Psoas muscle (tissue), 8 donors: ENCODE data around the gene GRIP2. TPM values are rescaled to one million over a fixed set of nuclear protein-coding genes. Genes with fewer than 3 reads are reported as not detected.
"Not testable (repeated sequence)": the region's sequence is repeated elsewhere in the genome, so short reads cannot be mapped to it uniquely, and the experiment has no call there.

Source experiments
- ATAC-seq, 4 donors: fragments of 200-7000 bp; cut with Tn5 transposase; one replicate each; pipeline ENCODE4 v1.9.1; 2020; ENCODE audit warnings: moderate library complexity in 3 of 4, mild to moderate bottlenecking in 2 of 4
- DNase-seq, 2 donors: peaks; one replicate each; pipeline ENCODE4 v3.0.0-alpha.2; 2020
- H3K27ac ChIP-seq: fragments of 200-600 bp; one replicate; pipeline ENCODE4 v1.8.0; 2022
- H3K27me3 ChIP-seq, 3 donors: fragments of 200-600 bp in 1 of 3; one replicate each; pipeline versions ENCODE4 v1.6.1 to v1.8.0; 2013 to 2022; ENCODE audit warnings: low read length in 2 of 3, mild to moderate bottlenecking in 2 of 3, moderate library complexity in 1 of 3; ENCODE audit not compliant: insufficient read depth in 3 of 3
- H3K36me3 ChIP-seq, 2 donors: fragments of 200-600 bp in 1 of 2; one replicate each; pipeline versions ENCODE4 v1.6.1 to v1.8.0; 2013 to 2022; ENCODE audit warnings: low read depth in 1 of 2, mild to moderate bottlenecking in 1 of 2, moderate library complexity in 1 of 2; ENCODE audit not compliant: insufficient read depth in 1 of 2
- H3K4me1 ChIP-seq: fragments of 200-600 bp; one replicate; pipeline ENCODE4 v1.8.0; 2022
- H3K4me3 ChIP-seq: fragments of 200-600 bp; one replicate; pipeline ENCODE4 v1.8.0; 2022; ENCODE audit warnings: mild to moderate bottlenecking
- H3K9me3 ChIP-seq: fragments of 200-600 bp; one replicate; pipeline ENCODE4 v1.8.0; 2022
- CTCF ChIP-seq: fragments of 200-600 bp; IDR thresholded peaks from one replicate; pipeline ENCODE4 v1.8.0; 2022; ENCODE audit warnings: antibody characterized with exemption
- WGBS, 3 donors: extraction: QIAGEN DNeasy Blood & Tissue Kit; methylation state at CpG; one replicate each; pipeline versions ENCODE4 v1.1.6 to v1.1.7; 2013; 5-methylcytosine and 5-hydroxymethylcytosine counted together
- intact Hi-C, 2 donors: fragments of 100-400 bp; cut with DNase I; formaldehyde crosslinking; loops; one replicate each; pipeline versions ENCODE4 v1.11.0 to v1.14.2; 2022
- polyA plus RNA-seq, 3 donors: library from polyadenylated mRNA; stranded (reverse); fragments of 200-250 nt; gene quantifications; one replicate each; pipeline ENCODE4 v1.2.3, GENCODE V29; 2013
- total RNA-seq, 4 donors: library from RNA; stranded (reverse); fragmentation: NEBNext Ultra II Directional in 2 of 4; extraction: Animal tissue kit (Norgen Biotek cat#: 25700) in 2 of 4; gene quantifications; one replicate each; pipeline versions ENCODE4 v1.2.1 to v1.2.4, GENCODE V29; 2021 to 2023
- donor health status: healthy with polysubstance abuse.
- donor health status: DM: no; HTN: no; CAD: no; lungs with moderate emphysema.
- donor health status: Bipolar disorder and iron deficiency.
- donor health status: healthy.
- donor health status: DM: yes; HTN: yes; CAD: no.
- donor health status: DM: no; HTN: no; CAD: no.
- donor health status: DM: no; HTN: no; CAD: no.
- donor health status: DM: yes; HTN: yes; CAD: no.

GRIP2 gene
- total and polyA plus RNA-seq, 7 donors = 2.2 to 37.4 (median 24.9) TPM

- H3K9me3 ChIP-seq = no peaks in the 10 kb centered on the region
- intact Hi-C loops = no loop called here
- TF ChIP-seq CTCF = no peak
- H3K27me3 ChIP-seq = no peaks in the 10 kb centered on the region
- WGBS, 3 donors = 59 to 67% (median 61%) methylated on average over 22 of the region's 22 CpGs
- H3K4me3 ChIP-seq = no peak overlapping the region
- peaks cover 0 to 68% of the 10 kb centered on the region in 2 donors for H3K36me3 ChIP-seq
- ATAC-seq (no peak), DNase-seq (peak in 1 of 2 donors; percentile 46)
- H3K4me1 ChIP-seq = peaks cover 20% of the 10 kb centered on the region
- no peak overlapping the region for H3K27ac ChIP-seq
Measured at GRCh38 chr3:14517601-14518431, 22.3 kb downstream of the GRIP2 start.

GRCh38 chr3:14516738-14517345 lies 23.3 kb downstream of the GRIP2 start:
- TF ChIP-seq CTCF = no peak

GRCh38 chr3:14515526-14515925 lies 24.6 kb downstream of the GRIP2 start:
- intact Hi-C loops, H3K4me1 ChIP-seq, H3K9me3 ChIP-seq, H3K27me3 ChIP-seq, DNase-seq, H3K4me3 ChIP-seq, ATAC-seq, H3K27ac ChIP-seq: not testable (repeated sequence)
- WGBS, 3 donors = 94% methylated on average over 11 of the region's 11 CpGs
- H3K36me3 ChIP-seq = peaks cover 0 to 79% of the 10 kb centered on the region in 2 donors

More at GRCh38 chr3:14516738-14517345, 23.3 kb downstream of the GRIP2 start:
- ATAC-seq (no peak), DNase-seq (no peak)
- Histone ChIP-seq H3K4me3 (no peak overlapping the region), H3K27me3 (no peaks in the 10 kb centered on the region), H3K36me3 (peaks cover 0 to 73% of the 10 kb centered on the region in 2 donors), H3K9me3 (no peaks in the 10 kb centered on the region), H3K4me1 (peaks cover 10% of the 10 kb centered on the region), H3K27ac (no peak overlapping the region)
- intact Hi-C loops = no loop called here
- 78 to 83% (median 81%) methylated on average over 13 of the region's 13 CpGs for WGBS, 3 donors

- ATAC-seq (no peak), DNase-seq (peak in 1 of 2 donors; percentile 42)
- no peak overlapping the region for H3K4me3 ChIP-seq
- no peaks in the 10 kb centered on the region for H3K4me1 ChIP-seq
- intact Hi-C loops = no loop called here
- no peak for TF ChIP-seq CTCF
- H3K9me3 ChIP-seq = no peaks in the 10 kb centered on the region
- peaks cover 0 to 74% of the 10 kb centered on the region in 2 donors for H3K36me3 ChIP-seq
- H3K27ac ChIP-seq = no peak overlapping the region
- H3K27me3 ChIP-seq = no peaks in the 10 kb centered on the region
- WGBS, 3 donors = 83 to 90% (median 87%) methylated on average over 17 of the region's 17 CpGs
Measured at GRCh38 chr3:14514323-14514720, 25.8 kb downstream of the GRIP2 start.

GRCh38 chr3:14513566-14514322 lies 26.4 kb downstream of the GRIP2 start:
- DNase-seq (peak in 1 of 2 donors; percentile 28), ATAC-seq (no peak)
- 54 to 69% (median 59%) methylated on average over 17 to 18 of the region's 18 CpGs for WGBS, 3 donors
- Histone ChIP-seq H3K27ac (no peak overlapping the region), H3K9me3 (no peaks in the 10 kb centered on the region), H3K4me3 (no peak overlapping the region), H3K36me3 (peaks cover 0 to 69% of the 10 kb centered on the region in 2 donors), H3K4me1 (peaks cover 4% of the 10 kb centered on the region), H3K27me3 (no peaks in the 10 kb centered on the region)
- intact Hi-C loops = no loop called here
- TF ChIP-seq CTCF = no peak
